Measurements from ENCODE around the gene CDCA7. TPM values are rescaled to one million over a fixed set of nuclear protein-coding genes. Genes with fewer than 3 reads are reported as not detected.
A peak's percentile ranks its signal among the peaks of the same experiment; 100 is the strongest.

Gene CDCA7
- total RNA-seq, result 27.7 and 29.7 TPM in 2 replicates
- 12.1 and 14.9 TPM in 2 replicates for polyA plus RNA-seq
- polyA plus RNA-seq (2011; cell fraction: cytosol; rRNA removed), result 23.3 and 28.9 TPM in 2 replicates
- polyA plus RNA-seq (2011; cell fraction: nucleus; rRNA removed), result 54.9 and 79.0 TPM in 2 replicates
- polyA plus RNA-seq (2012), result 16.0 and 24.2 TPM in 2 replicates
- 10.7 TPM in 2 replicates for polyA minus RNA-seq
- 19.5 TPM for polyA minus RNA-seq (2011; cell fraction: cytosol; rRNA and poly(A)+ RNA removed)
- 7.5 and 11.7 TPM in 2 replicates for polyA minus RNA-seq (2011; cell fraction: nucleus; rRNA and poly(A)+ RNA removed)
- percentile 87 among the genes with signal in this experiment for Bru-seq, nascent RNA
- percentile 78 among the genes with signal in this experiment for BruChase-seq, experiment 1, labeled RNA remaining after a 6-hour chase
- BruChase-seq, experiment 2, labeled RNA remaining after a 2-hour chase, result percentile 77 among the genes with signal in this experiment
- long read RNA-seq, transcript CDCA7-208 (8 exons, 2,943 nt), result minor isoform, 5 of 70 reads
- long read RNA-seq, transcript CDCA7-202 (9 exons, 2,500 nt), result major isoform, 42 of 70 reads
- long read RNA-seq, transcript CDCA7-201 (10 exons, 2,789 nt), result minor isoform, 5 of 70 reads
- long read RNA-seq, partial matches to known transcripts, result 6 of 70 reads
- long read RNA-seq, other reads (novel, unspliced or antisense), result 11 of 70 reads

DNA sequence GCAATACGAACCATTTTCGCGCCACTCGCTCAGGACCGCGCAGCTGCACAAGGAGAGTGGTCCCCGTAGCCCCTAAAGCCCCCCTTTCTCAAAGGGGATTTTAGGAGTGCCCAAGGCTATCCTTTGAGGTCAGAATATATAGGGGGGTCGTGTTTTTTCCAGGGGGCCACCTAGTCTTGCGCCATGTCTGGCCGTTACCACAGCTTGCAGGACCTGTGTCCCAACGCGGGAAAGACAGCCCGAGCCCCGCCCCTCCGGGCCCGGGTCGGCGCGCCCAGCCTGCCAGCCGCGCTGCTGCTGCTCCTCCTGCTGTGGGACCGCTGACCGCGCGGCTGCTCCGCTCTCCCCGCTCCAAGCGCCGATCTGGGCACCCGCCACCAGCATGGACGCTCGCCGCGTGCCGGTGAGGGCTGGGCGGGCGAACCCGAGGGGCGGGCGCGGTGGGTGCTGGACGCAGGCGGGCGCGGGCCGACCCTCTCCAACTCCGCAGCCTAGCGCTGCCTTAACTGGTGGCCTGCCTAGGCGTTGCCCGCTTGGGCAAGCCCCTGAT is at the start of gene CDCA7:
Gene CDCA7, plus strand, starts transcription at position 291 of the 550 bp plus-strand sequence. Its CDS starts 92 bp downstream, at position 383.
- TF ChIP-seq JUN (IDR thresholded peaks at IDR 0.05; ENCODE audit: borderline replicate concordance, insufficient read depth, insufficient read length, low read depth) (no peak), EZH2 (IDR thresholded peaks at IDR 0.05; ENCODE audit: borderline replicate concordance, low read depth, low read length, severe bottlenecking) (no peak), MYC (IDR thresholded peaks at IDR 0.05; ENCODE audit: low read depth, low read length) (no peak), POLR2A (IDR thresholded peaks at IDR 0.05; ENCODE audit: low read depth, low read length) (no peak), GATA2 (IDR thresholded peaks at IDR 0.05; ENCODE audit: insufficient read depth, insufficient read length, low read depth, low read length) (no peak), POLR2AphosphoS5 (IDR thresholded peaks at IDR 0.05; ENCODE audit: insufficient read depth, low read depth, low read length) (peak; percentile 29), FOS (IDR thresholded peaks at IDR 0.05; ENCODE audit: borderline replicate concordance, insufficient read depth, low read length) (no peak)
- TF ChIP-seq, protein P1, sequence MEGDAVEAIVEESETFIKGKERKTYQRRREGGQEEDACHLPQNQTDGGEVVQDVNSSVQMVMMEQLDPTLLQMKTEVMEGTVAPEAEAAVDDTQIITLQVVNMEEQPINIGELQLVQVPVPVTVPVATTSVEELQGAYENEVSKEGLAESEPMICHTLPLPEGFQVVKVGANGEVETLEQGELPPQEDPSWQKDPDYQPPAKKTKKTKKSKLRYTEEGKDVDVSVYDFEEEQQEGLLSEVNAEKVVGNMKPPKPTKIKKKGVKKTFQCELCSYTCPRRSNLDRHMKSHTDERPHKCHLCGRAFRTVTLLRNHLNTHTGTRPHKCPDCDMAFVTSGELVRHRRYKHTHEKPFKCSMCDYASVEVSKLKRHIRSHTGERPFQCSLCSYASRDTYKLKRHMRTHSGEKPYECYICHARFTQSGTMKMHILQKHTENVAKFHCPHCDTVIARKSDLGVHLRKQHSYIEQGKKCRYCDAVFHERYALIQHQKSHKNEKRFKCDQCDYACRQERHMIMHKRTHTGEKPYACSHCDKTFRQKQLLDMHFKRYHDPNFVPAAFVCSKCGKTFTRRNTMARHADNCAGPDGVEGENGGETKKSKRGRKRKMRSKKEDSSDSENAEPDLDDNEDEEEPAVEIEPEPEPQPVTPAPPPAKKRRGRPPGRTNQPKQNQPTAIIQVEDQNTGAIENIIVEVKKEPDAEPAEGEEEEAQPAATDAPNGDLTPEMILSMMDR (IDR thresholded peaks at IDR 0.05; ENCODE audit: extremely low read depth in 1 of 2, insufficient read depth in 1 of 2, low read depth in 1 of 2, low read length in 2 of 2), result peak in 1 of 2 donors; percentile 5
- TF ChIP-seq, protein P2, sequence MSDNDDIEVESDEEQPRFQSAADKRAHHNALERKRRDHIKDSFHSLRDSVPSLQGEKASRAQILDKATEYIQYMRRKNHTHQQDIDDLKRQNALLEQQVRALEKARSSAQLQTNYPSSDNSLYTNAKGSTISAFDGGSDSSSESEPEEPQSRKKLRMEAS (IDR thresholded peaks at IDR 0.05; ENCODE audit: insufficient read depth, insufficient read length), result no peak

More for the DNA sequence above, at the start of gene CDCA7:
- peaks cover 0 to 3% of the 10 kb centered on the region in 2 experiments for H3K27me3 ChIP-seq (ENCODE audit: control insufficient read depth in 2 of 2, insufficient read depth in 2 of 2, low read length in 2 of 2)
- FAIRE-seq (no peak), DNase-seq (ENCODE audit: low read depth, low spot score) (peak; percentile 80)
- no peaks in the 10 kb centered on the region for H3K36me3 ChIP-seq (ENCODE audit: control insufficient read depth in 2 of 2, extremely low read depth in 1 of 2, insufficient read depth in 2 of 2, low read length in 2 of 2)
- H3K4me1 ChIP-seq (ENCODE audit: control insufficient read depth, extremely low read depth, insufficient read depth, low read length), result peaks cover 8% of the 10 kb centered on the region
- ChIA-PET CTCF (interaction anchor here (1.0 kb wide), 1 partner anchor 328 kb away, joined by 8 read pairs; no protein-coding TSS in a partner anchor), POLR2A (no interaction called here)
- BruUV-seq (replicated peaks), result no TSS peak
- H3K9ac ChIP-seq (replicated peaks; ENCODE audit: extremely low read depth, insufficient read depth, low read length), result peak within 1 kb of the TSS; percentile 96
- H3K9me3 ChIP-seq (replicated peaks; ENCODE audit: control insufficient read depth, insufficient read depth, low read length), result no peaks in the 10 kb centered on the region
- H2AFZ ChIP-seq (ENCODE audit: low read depth, low read length), result peak within 1 kb of the TSS; percentile 97
- peaks cover 28% of the 10 kb centered on the region for H3K79me2 ChIP-seq (ENCODE audit: control insufficient read depth, insufficient read depth, low read length)
- peak within 1 kb of the TSS; percentile 92 for H3K27ac ChIP-seq (ENCODE audit: insufficient read depth, low read depth, low read length)
- intact Hi-C loops (cut with micrococcal nuclease), result loop anchor here (1.0 to 10.0 kb wide), 4 partner anchors 140 to 548 kb away; no protein-coding TSS in a partner anchor
- H3K4me2 ChIP-seq (ENCODE audit: insufficient read depth, low read length), result peak within 1 kb of the TSS; percentile 88
- dilution Hi-C loops (cut with MboI; ENCODE audit: extremely low pct_ligation_motif_present, low sequenced_read_pairs), result no loop called here
- no peaks in the 10 kb centered on the region for H4K20me1 ChIP-seq (replicated peaks; ENCODE audit: control insufficient read depth, extremely low read depth, insufficient read depth, low read length)
- H3K4me3 ChIP-seq (replicated peaks in 1 of 3; ENCODE audit: insufficient read depth in 1 of 3, low read depth in 1 of 3, low read length in 3 of 3), result peak within 1 kb of the TSS; percentile 52 to 90 (median 80)
- no peaks in the 10 kb centered on the region for H3K9me1 ChIP-seq (replicated peaks; ENCODE audit: control insufficient read depth, extremely low read depth, insufficient read depth, low read length)

Data from endothelial cell of umbilical vein (primary cell).